Fibroblast of peridontal ligament (primary cell): ENCODE results near the gene PEX5L.

Experiments used
- DNase-seq: peaks from one replicate; pipeline ENCODE4 v3.0.0-alpha.2; 2010; ENCODE audit errors: extremely low read depth

PEX5L gene

DNA sequence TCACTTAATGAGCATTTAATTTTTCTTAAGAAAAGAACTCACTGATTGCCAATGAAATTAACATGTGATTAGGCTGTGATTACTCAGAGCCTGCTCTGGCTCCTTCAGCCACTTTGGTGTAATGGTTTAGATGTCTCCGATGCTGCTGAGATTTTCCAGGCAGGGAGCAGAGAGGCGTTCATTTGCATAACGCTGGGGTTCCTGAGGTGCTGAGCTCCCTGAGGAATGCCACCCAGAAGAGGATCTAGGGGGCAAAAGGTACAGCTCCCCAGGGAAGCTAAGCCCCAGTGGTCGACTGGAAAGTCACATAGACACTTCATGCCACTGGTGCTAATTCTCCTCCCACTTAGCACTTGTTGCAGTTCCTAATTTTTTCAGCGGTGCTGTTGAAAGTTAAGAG, 264.4 kb downstream of the PEX5L start:
- no peak for DNase-seq

DNA sequence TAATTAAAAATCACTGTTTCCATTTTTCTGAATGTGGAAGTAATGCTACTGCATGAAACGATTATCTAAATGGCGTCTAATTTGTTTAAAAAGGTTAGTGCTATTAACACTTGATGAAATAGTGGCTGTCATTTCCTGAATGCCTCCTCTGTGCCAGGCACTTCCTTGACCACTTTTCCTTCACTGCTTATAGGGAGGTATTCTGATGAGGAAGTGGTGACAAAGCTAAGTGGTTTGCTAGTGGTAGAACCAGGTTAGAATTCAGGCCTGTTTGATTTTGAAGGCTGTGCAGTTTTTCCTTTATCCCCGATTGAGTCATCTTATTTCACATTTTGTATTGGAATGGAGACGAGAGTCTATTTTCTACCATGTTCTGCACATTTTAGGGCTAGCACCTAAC, 264.9 kb downstream of the PEX5L start:
- DNase-seq, result no peak

DNA sequence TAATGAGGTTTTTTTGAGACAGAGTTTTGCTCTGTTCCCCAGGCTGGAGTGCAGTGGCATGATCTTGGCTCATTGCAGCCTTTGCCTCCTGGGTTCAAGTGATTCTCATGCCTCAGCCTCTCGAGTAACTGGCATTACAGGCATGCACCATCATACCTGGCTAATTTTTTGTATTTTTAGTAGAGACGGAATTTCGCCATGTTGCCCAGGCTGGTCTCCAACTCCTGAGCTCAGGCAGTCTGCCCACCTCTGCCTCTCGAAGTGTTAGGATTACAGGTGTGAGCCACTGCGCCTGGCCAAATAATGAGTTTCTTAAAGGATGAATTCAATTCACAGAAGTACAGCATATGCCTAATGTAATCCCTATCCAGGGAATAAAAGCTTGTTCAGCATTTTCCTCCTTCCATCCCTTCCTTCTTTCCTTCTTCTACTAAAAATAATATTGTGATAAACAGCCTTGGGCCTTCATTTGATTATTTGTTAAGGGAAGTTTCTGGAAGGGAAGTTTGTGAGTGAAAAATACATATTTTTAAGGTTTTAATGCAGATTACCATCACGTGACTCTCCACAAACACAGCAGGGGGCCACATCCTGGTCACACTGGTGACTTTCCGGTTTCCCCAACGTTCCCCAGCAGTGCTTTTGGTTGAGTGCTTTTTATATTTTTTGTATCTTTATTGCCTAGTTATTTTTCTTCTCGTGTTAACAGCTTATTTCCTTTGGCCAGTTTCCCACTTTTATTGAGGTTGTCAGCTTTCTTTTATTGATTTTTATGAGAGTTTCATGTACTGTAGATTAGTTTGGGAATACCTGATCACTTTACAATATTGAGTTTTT, 267.1 kb downstream of the PEX5L start:
- DNase-seq, result no peak

DNA sequence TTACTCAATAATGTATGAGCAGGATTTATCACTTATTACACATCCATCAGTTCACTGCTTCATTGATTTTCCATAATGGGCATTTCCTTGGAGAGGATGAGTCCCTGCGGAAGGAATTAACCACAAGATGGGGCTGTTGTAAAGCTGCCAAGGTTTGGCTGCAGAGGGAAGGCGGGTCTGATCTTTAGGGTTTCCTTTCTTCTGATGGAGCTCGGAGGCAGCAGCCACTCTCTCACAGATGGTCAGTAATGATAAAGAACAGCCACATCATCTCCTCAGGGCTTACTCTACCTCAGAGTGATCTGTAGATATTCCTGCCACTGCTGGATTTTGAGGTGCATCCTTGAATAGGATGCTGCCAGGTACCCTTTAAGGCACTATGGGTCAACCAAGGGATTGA, 268.7 kb downstream of the PEX5L start:
- DNase-seq, result peak; percentile 81

DNA sequence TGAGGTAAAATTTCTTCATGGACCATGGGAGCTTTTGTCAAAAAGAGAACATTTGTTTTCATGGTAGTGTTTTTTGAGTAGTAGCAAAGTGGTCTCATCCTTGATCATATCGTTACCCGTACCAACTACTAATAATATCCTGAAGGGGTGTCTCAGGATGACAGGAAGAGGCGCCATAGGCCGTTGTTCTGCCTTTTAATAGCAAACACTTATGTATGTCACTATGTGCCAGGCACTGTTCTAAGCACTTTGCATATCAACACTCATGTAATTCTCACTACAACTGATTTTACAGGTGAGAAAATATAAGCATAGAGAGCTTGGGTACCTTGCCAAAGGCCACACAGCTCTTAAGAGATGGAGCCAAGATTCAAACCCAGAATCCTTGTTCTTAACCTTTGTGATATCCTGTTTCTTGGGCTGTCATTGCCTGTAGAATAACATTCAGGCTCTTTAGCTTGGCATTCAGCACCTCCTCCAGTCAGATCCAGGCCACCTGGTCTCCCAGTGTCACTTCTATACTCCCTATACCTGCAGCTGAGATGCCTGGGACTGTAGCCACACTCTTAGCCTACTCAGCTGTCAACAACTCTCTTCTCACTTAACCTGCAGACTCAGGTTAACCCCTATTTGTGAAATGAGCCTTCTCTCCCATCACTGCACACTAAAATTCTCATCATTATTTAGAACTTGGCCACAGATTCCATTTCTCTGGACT, 270.2 kb downstream of the PEX5L start:
- DNase-seq, result no peak

DNA sequence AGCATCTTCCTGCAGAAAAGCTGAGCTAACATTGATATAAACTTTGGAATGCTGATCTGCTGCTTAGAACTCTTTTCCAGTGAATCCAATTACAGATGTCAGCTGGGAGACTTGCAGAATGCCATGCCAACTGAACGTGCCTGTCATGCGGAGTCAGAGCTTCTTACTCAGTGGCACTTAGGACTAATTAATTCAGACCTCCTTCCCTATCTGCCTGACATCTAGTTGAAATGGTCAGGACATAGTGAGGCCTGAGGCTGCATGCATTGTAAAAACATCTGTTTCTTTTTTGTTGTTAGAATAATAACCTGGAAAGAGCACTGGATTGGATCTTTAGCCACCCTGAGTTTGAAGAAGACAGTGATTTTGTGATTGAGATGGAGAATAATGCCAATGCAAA, 271.3 kb downstream of the PEX5L start:
- DNase-seq, result peak; percentile 23

DNA sequence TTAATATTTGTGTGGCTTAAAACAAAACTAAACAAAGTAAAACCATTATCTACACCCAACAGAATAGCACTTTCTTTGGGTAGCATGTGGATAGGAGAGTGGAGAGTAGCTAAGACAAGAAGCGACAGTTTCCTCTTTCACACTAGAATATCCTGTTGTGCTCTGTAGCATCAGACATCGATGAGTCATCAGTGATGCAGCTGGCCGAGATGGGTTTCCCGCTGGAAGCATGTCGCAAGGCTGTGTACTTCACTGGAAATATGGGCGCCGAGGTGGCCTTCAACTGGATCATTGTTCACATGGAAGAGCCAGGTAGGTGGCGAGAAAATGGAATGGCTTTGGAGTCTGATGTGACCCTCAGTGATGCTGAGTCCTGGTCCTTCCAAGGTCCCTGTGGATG, 275.8 kb downstream of the PEX5L start:
- peak; percentile 29 for DNase-seq

DNA sequence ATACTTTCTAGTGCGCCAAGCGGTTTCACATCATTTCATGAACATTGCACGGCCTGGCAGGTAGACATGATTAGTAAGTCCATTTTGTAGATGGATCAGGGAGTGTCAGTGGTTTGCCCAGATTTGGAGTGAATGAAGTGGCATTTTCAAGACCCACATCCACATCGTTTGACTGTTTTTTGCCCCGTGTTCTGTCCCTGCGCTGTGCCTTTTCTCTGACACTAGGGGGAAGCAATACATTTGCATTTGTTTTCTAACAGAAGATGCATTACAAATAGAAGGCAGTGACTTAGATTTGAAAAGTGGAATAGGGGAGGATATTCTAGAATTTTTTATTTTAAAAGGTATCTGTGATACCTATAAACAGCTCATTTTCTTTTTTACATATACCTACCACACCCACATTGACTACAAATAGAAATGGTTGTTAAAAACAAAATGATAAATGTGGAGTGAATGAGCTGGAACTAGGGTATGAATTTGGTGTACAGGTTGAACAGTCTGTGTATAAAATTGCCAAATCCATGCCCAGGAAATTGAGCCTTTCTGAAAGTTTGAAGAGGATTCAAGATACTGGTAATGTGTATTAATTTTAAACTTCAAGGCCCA, 285.9 kb downstream of the PEX5L start:
- peak; percentile 55 for DNase-seq

DNA sequence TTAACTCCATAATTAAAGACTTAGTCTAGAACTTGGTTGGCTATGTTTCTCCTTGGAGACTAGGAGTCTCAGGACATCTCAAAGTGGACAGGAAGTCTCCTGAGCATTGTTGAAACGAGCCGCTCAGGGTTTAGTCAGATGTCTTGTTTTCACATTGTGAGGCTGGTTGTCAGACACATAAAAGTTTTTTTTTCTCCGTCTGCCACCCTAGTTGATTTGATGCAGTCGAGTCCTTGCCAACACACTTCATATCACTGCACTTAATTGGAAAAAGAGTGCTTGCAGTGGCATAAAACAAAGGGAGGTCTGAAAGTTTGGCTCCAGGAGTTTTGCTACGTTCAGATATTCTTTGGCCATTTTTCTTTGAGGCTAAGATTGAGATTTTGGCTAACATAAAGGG, 291.0 kb downstream of the PEX5L start:
- DNase-seq, result no peak

DNA sequence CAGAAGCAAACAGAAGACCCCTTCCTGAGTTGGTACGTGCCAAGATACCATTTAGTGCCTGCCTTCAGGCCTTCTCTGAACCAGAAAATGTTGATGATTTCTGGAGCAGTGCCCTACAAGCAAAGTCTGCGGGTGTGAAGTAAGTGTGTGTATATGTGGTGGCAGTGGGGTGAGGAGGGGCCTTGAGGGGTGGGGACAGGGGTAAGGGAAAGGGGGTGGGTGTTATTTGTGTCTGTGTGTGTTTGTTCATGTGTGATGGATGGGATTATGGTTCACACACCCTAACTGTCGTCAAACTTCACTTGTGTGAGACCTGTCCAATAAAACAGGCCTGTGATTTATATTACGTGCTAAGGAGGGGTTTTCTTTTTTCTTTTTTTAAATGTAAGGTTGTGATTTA, 291.7 kb downstream of the PEX5L start:
- no peak for DNase-seq
